Stimulated activated CD8-positive, alpha-beta memory T cell treated with anti-CD3 and anti-CD28 coated beads, Interleukin-4, amount 100 ng/mL, for 24 hours (primary cell): ENCODE results near the gene ALG8.
"Not testable (repeated sequence)": the region's sequence is repeated elsewhere in the genome, so short reads cannot be mapped to it uniquely, and the experiment has no call there.

Experiments used
- DNase-seq: peaks from one replicate; pipeline ENCODE4 v3.0.0-alpha.2; 2020; ENCODE audit warnings: low read depth

The ALG8 gene

DNA sequence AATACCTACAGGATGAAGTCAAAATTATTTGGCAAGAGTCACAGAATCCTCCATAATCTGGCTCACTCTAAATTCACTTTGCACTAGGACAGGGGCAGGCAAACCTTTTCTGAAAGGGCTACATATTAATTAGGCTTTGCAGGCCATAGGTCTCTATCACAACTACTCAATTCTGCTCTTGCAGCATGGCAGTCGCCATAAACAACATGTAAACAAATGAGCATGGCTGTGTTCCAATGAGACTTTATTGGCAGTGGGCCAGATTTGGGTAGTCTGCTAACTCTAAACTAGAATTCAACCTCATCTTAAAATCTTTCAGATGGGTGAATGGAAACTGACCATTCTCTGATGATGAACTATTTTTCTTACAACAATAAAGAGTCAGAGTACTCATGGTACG lies 70.0 kb downstream of the ALG8 start:
- no peak for DNase-seq

DNA sequence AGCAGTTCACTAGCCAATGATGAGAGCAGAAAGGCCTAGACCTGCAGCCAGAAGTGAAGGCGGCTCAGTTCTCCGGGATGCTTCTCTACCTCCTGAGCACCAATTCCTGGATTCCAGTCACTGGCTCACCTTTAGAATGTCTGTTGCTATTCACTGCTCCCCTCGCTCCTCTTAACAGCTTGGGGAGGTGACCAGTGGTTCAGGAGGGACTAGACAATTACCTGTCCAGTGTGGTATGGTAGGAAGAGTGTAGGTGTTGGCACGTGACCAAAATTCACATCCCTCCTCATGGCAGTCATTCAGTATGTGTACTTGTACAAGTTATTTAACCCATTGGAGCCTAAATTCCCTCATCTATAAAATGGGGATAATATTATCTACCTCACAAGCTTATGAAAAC lies 71.7 kb downstream of the ALG8 start:
- DNase-seq = no peak

DNA sequence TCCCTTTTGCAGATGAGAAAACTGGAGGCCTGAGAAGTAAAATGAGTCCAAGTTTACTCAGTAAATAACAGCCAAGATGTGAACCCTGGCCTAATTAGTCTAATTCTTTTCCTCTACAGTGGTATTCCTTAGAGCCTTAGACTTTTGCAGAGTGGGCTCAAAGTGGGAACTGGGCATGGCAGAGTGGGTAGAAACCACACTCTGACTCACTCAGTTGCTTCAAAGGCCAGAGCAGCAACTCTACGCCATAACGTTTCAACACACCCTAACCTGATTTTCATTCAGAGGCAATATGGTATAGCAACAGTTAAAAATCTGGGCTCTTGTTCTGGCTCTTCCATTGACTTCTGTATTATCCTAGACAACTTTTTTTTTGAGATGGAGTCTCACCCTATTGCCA lies 73.0 kb downstream of the ALG8 start:
- DNase-seq = no peak

DNA sequence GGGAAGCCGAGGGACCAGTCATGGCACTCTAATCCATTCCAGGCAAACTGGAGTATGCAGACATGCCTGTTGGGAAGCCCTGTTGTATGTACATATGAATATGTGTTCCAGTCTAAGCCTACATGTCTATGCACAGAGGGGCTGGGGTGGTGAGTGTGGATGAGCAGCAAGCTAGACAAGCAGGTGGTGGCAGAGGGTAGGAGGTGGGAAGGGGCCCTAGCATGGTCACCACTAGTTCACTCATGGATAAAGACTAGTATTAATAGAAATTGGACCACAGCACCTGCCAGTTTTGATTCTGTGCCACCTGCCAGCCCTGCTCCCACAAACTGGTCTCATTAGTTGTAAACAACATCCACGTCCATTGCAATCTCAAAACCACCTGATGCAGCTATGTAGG lies 74.2 kb downstream of the ALG8 start:
- no peak for DNase-seq

DNA sequence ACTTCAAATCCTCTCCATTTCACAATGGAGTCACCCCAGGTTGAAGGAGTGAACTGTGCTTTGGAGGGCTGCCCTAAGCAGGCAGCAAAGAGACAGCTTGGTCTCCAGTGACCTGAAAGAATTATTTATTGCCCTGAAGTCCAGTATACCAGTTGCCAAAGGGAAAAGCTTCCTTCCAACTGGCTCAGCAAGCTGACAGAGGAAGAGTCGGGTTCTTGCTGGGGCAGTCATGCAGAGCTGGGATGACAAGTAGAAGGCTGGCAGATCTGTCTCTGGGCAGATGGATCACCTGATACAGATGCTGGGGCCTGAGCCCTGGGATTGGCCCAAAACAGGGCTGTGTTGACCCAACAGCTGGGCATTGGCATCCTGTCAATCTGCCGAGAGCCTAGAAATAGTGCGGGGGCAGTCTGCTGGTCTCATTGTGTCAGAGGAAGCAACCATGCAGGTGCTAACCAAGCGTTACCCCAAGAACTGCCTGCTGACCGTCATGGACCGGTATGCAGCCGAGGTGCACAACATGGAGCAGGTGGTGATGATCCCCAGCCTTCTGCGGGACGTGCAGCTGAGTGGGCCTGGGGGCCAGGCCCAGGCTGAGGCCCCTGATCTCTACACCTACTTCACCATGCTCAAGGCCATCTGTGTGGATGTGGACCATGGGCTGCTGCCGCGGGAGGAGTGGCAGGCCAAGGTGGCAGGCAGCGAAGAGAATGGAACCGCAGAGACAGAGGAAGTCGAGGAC lies 75.8 kb downstream of the ALG8 start, which contains the start of gene THRSP:
TSS of gene THRSP (plus strand) at position 422 of the 742 bp plus-strand sequence. CDS start at position 443, 21 bp downstream.
- DNase-seq = no peak

DNA sequence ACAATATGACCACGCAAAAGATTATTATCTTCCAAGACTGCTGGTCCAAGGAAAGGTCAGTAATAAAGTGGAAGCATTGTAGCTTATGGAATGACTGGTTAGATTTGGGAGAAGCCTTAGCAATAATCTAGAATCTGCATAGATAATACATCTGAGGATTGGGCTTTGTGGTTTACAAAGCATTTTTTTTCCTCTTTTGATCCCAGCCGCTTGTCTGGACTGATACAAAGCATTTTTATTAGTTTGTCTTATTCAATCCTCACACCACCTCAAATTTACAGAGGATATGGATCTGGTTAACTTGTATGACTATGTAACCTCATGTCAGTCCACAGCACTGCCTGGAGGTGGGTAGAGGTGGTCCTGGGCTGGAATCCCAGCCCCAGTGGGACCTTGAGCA lies 76.8 kb downstream of the ALG8 start:
- DNase-seq = no peak

- DNase-seq = no peak
Observed at GRCh38 chr11:78061921-78062311, 77.5 kb downstream of the ALG8 start.

- DNase-seq = no peak
Observed at GRCh38 chr11:78061088-78061920, 78.1 kb downstream of the ALG8 start.

DNA sequence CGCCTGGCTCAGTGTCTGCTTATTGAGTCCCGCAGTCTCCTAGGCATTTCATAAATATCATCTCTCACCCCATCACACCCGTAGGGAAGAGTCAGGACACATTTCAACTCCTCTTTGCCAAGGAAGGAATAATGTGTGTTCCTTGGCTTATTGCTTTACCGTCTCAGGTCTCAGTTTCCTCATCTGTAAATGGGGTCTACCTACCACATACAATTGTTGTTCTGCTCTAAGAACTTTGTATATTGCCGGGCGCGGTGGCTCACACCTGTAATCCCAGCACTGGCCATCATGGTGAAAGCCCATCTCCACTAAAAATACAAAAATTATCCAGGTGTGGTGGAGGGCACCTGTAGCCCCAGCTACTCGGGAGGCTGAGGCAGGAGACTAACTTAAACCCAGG lies 78.9 kb downstream of the ALG8 start:
- DNase-seq = no peak

DNA sequence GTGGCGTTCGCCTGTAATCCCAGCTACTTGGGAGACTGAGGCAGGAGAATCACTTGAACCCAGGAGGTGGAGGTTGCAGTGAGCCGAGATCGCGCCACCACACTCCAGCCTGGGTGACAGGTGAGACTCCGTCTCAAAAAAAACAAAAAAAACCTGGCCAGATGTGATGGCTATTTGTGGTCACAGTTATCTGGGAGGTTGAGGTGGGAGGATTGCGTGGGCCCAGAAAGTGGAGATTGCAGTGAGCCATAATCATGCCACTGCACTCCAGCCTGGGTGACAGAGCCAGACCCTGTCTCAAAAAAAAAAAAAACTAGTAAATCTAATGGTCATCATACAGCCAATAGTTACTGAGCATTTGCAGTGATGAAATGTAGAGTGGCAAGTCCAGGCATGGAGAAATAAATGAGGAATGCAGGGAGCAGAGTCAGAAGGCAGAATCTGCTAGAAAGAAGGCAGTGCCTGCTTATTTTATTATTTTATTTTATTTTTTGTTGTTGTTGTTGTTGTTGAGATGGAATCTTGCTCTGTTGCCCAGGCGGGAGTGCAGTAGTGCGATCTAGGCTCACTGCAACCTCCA lies 79.6 kb downstream of the ALG8 start:
- not testable (repeated sequence) for DNase-seq

DNA sequence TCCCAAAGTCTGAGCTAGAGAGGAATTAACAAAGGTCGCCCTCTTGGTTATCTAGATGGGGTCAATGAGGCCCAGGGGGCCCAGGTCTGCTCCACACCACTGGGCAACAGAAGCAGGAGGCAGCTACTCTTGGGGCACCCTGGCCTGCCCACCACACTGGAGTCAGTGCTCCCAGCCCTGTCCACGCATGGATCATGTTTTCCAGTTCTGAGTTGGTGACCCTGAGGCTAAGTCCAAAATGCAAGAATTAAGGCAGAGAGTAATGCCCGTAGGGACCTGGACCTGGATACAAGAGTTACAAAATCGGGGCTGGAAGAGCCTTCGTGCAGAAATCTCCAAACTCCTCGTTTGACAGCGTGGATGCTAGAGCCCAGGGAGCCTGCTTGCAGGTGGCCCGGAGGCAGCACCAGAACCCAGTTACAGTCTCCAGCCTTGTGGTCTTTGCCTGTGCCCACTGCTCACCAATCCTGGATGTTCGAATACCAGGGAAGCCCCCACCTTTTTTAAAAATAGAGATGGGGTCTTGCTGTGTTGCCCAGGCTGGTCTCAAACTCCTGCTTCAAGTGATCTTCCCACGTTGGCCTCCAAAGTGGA lies 81.9 kb downstream of the ALG8 start:
- DNase-seq = no peak

DNA sequence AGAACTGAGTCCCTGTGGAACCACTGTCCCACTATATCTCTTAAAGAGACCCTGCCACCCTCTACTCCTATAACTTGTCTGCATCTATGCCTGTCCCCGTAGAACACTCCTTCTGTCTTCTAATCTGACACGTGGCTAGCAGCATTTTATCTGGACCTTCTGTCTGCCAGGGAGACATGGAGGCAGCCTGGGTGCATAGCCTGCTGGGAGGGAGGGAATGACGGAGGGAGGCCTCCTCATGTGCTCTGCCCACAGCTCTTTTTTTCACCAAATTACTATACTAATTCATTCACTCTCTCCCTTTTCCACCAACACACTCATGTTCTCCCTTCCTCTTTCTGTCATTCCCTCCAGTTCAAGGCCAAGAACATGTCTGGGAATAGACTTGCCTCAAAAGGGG lies 83.3 kb downstream of the ALG8 start:
- no peak for DNase-seq

- DNase-seq = no peak
Observed at GRCh38 chr11:78054971-78055370, 84.5 kb downstream of the ALG8 start.

DNA sequence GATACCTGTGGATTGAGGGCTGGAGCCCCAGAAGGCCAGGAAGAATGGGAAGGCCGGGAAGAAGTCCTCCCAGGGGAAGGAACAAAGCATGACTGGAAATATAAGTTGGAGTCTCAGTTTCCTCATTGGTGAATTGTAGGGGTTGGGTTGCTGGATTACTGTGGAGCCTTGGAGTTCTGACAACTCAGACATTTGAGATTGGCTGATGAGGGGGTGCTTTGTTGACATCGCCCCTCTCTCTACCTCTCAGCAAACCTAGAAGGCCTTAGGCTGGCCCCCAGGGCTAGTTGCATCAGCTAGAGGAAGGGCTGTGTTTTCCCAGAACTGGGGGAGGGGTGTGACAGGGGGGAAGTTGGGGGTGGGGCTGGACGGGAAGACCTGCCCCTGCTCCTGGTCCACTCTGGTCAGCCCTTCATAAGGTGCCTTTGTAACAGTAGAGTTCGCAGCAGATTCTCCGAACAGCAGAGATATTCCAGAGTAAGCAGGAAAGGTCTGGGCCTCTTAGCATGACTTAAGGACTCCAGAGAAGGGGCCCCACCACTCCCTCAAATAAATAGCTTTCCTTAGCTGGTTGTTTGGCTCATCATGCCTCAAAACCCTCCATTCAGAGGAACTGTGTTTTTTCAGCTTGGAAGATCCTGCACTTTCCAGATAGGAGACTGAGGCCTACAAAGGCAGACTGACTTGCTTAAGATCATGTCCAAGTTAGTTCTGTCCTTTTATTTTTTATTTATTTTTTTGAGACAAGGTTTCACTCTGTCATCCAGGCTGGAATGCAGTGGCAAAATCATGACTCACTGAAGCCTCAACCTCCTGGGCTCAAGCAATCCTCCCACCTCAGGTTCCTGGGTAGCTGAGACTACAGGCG lies 88.2 kb downstream of the ALG8 start:
- DNase-seq = no peak
